HG03066 (cell line): ENCODE measurements around the gene ASMT.
"Not testable (repeated sequence)": the region's sequence is repeated elsewhere in the genome, so short reads cannot be mapped to it uniquely, and the experiment has no call there.

Experiments used
- ATAC-seq: cut with Tn5 transposase; IDR thresholded peaks from one replicate; pipeline ENCODE4 v1.9.1; 2021; ENCODE audit warnings: low read depth; ENCODE audit not compliant: unreplicated experiment

ASMT gene

GRCh38 chrX:1646009-1646408 lies 31.1 kb downstream of the ASMT start:
- ATAC-seq: no peak

DNA sequence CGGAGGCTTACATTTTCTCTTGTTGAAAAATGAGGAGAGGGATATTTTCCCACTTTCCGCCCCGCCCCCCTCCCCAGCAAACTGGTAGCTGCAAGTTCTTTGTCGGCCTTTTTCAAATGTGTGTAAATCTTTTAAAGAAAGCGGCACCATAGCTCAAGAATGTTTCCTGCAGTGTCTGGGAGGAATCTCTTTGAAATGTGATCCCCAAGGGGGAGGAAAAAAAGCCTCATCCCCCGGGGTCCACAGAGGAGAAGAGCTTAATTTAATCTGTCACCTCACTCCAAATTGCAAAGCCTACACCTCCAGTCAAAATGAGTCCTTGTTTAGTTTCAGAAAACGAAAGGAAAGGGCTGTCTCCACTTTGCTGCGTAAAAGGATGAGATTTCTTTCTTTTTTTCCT lies 34.8 kb downstream of the ASMT start:
- ATAC-seq: no peak

DNA sequence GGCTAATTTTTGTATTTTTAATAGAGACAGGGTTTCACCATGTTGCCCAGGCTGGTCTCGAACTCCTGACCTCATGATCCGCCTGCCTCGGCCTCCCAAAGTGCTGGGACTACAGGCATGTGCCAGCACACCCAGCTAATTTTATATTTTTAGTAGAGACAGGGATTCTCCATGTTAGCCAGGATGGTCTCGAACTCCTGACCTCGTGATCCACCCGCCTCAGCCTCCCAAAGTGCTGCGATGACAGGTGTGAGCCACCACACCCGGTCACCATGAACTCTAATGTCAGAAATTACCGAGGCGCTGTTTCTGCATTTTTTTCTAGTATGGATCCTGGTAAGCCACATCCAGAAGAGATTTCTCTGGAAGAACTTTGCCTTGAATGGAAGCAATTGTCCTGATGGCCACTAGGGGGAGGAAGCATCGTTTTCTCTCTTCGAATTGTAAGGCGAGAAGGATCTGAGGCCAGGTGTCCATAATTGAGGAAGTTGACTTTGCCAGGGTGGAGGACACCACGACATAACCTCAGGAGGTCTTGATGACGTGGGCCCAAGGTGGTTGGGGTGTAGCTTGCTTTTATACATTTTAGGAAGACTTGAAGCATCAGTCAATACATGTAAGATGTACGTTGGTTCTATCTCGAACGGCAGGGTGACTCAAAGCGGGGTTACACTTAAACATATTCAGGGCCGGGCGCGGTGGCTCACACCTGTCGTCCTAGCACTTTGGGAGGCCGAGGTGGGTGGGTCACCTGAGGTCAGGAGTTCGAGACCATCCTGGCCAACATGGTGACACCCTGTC lies 37.4 kb downstream of the ASMT start:
- ATAC-seq: not testable (repeated sequence)

DNA sequence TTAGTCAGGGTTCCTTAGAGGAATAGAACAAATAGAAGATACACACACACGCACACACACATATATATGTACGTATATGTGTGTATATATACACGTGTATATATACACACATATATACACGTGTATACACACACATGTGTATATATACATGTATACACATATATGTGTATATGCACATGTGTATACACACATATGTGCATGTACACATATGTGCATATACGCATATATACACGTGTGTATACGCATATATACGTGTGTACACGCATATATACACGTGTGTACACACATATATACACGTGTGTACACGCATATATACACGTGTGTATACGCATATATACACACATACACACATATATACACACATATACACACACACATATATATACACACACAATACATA lies 41.5 kb downstream of the ASMT start:
- no peak for ATAC-seq

DNA sequence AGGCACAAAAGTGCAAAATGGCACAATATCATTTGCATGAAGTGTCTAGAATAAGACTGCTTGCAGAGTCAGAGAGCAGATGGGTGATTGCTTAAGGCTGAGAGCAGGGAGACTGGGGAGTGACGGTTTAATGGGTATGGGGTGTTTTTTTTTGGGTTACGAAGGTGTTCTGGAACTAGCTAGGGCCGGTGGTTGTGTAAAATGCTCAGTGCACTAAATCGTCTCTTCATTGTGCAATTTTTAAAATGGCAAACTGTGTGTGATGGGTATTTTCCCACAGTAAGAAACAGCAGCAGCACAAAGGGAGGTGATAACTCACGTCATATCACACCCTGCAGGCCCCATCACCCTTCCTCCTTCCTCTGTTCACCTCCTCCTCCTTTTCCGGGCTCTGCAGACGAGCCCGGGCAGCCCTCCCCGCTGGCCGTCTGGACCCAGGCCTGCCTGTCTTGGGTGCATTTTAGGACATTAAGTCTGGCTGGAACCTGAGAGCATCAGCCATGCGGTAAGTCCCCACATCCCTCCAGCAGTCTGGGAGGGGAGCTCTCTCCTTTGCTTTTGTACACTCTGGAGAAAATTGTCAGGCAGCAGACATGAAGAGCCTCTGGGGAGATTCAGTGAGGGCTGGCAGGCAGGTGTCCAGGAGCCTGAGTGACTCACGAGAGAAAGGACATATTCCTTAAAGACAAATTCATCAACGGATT lies 42.7 kb downstream of the ASMT start:
- ATAC-seq: peak; percentile 41

DNA sequence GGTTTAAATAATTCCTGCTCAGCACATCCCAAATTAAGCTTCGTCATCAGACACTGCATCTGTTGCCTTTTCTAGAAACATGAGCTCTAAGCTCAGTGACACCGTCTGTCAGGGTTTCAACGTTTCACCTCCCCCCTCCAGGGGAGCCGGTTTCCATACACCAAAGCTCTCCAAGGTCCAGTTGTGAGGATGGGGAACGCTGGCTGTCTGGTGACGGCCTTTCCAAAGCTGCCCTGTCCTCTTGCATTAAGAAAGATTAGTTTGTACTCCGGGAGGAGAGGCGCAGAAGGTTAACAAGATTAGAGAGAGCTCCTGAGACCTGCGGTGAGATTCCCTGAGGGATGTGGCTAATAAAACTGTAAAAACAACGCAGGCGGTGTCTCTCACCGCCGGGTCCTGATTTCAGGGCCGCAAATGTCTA lies 43.2 kb downstream of the ASMT start:
- ATAC-seq: peak; percentile 3

- ATAC-seq: no peak
These were observed 45.0 kb downstream of the ASMT start for GRCh38 chrX:1659664-1660461.

- peak; percentile 84 for ATAC-seq
These were observed 46.4 kb downstream of the ASMT start for GRCh38 chrX:1661048-1661921.

GRCh38 chrX:1661922-1662221 lies 47.0 kb downstream of the ASMT start:
- ATAC-seq: peak; percentile 5

GRCh38 chrX:1667566-1667965 lies 52.7 kb downstream of the ASMT start:
- ATAC-seq: no peak

- no peak for ATAC-seq
These were observed 58.5 kb downstream of the ASMT start for GRCh38 chrX:1673337-1673736.

GRCh38 chrX:1676866-1677265 lies 62.0 kb downstream of the ASMT start:
- no peak for ATAC-seq

- ATAC-seq: no peak
These were observed 64.4 kb downstream of the ASMT start for GRCh38 chrX:1679238-1679637.

- ATAC-seq: no peak
These were observed 66.6 kb downstream of the ASMT start for GRCh38 chrX:1681439-1681838.

DNA sequence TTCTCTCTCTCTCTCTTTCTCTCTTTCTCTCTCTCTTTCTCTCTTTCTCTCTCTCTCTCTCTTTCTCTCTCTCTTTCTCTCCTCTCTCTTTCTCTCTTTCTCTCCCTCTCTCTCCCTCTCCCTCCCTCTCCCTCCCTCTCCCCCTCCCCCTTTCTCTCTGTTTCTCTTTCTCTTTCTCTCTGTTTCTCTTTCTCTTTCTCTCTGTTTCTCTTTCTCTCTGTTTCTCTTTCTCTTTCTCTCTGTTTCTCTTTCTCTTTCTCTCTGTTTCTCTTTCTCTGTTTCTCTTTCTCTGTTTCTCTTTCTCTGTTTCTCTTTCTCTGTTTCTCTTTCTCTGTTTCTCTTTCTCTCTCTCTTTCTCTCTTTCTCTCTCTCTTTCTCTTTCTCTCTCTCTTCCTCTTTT lies 67.0 kb downstream of the ASMT start:
- not testable (repeated sequence) for ATAC-seq

DNA sequence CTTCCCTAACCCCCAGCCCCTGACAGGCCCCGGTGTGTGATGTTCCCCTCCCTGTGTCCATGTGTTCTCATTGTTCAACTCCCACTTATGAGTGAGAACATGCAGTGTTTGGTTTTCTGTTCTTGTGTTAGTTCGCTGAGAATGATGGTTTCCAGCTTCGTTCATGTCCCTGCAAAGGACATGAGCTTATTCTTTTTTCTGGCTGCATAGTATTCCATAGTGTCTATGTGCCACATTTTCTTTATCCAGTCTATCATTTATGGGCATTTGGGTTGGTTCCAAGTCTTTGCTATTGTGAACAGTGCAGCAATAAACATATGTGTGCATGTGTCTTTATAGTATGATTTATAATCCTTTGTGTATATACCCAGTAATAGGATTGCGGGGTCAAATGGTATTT lies 67.6 kb downstream of the ASMT start:
- ATAC-seq: not testable (repeated sequence)

- ATAC-seq: not testable (repeated sequence)
These were observed 70.0 kb downstream of the ASMT start for GRCh38 chrX:1684883-1685282.

GRCh38 chrX:1685444-1685880 lies 70.6 kb downstream of the ASMT start:
- not testable (repeated sequence) for ATAC-seq

DNA sequence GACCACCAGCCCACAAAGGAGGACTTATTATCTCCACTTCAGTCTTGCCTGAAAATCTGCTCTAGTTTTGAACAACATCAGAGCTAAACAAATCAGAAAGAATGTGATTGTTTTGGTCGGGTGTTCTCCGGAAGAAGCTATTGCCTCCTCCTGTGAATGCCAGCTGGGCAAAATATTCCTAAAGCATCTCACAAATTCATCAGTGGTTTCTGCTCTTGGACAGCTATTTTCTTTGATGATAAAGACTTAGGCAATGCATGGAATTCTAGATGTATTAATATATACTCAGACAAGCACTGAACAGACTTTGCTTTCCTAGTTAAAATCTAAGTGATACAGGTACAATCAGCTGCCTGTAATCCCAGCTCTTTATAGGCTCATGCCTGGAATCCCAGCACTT lies 71.8 kb downstream of the ASMT start:
- ATAC-seq: no peak
